GM10266 (cell line): ENCODE data around the gene MRPL19.

Experiments
- DNase-seq: peaks from one replicate; pipeline ENCODE4 v3.0.0; 2012; ENCODE audit errors: extremely low spot score
- TF ChIP-seq, protein P1 (sequence below): IDR thresholded peaks from 2 replicates; pipeline ENCODE4 v1.5.1; 2012; ENCODE audit warnings: mild to moderate bottlenecking, low read depth; ENCODE audit not compliant: control insufficient read depth, insufficient read depth; ENCODE audit errors: missing control alignments

The MRPL19 gene

DNA sequence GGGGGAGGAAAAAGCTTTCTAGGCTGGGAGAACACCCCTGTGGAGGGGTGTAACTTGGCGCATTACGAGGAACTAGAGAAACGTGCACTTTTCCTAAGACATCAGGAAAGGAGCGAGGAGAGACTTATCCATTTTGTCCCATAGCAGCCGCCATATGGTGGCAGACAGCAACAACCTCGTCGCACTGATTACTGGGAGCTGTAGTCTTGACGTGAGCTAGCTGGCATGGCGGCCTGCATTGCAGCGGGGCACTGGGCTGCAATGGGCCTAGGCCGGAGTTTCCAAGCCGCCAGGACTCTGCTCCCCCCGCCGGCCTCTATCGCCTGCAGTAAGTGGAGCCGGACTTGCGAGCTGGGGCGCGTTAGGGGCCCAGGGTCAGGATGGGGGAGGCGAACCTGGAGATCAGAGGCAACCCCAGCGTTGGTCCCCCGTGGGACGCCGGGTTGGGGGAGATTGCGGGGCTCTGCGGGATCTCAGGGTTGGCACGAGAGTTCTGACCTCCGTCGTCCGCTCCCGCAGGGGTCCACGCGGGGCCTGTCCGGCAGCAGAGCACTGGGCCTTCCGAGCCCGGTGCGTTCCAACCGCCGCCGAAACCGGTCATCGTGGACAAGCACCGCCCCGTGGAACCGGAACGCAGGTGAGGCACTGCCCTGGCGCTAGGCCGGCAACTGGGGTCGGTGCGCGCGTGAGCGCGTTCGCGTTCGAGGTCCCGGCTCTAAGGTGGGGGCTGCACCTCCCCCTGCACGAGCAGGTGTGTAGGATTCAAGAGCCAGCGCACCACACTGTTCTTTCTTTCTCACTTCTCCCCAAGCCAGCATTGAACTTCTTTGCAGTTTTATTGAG is at the start of gene MRPL19:
MRPL19 (plus strand) TSS at position 201 of the 843 bp plus-strand sequence; CDS start at position 226, 25 bp downstream.
- peak; percentile 88 for DNase-seq
- TF ChIP-seq, protein P1, sequence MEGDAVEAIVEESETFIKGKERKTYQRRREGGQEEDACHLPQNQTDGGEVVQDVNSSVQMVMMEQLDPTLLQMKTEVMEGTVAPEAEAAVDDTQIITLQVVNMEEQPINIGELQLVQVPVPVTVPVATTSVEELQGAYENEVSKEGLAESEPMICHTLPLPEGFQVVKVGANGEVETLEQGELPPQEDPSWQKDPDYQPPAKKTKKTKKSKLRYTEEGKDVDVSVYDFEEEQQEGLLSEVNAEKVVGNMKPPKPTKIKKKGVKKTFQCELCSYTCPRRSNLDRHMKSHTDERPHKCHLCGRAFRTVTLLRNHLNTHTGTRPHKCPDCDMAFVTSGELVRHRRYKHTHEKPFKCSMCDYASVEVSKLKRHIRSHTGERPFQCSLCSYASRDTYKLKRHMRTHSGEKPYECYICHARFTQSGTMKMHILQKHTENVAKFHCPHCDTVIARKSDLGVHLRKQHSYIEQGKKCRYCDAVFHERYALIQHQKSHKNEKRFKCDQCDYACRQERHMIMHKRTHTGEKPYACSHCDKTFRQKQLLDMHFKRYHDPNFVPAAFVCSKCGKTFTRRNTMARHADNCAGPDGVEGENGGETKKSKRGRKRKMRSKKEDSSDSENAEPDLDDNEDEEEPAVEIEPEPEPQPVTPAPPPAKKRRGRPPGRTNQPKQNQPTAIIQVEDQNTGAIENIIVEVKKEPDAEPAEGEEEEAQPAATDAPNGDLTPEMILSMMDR, result no peak

DNA sequence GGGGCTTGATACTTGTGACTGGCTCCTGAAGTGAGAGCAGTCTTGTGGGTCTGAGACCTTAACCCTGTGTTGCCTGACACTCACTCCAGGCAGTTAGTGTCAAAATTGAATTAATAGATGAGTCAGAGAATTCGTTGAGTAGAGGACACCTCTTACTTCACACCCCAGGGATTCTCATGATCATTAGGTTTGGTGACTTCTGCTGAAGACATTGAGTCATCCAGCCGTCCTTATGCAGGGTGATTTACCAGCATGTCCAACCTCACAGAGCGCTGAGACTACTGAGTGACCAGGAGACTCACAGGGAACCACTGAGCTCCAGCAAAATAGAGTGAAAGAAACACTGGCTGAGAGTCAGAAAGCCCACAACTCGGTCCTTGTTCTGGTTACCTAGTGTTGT is 49.8 kb upstream of the MRPL19 start:
- DNase-seq, result no peak
- TF ChIP-seq, protein P1, result no peak

DNA sequence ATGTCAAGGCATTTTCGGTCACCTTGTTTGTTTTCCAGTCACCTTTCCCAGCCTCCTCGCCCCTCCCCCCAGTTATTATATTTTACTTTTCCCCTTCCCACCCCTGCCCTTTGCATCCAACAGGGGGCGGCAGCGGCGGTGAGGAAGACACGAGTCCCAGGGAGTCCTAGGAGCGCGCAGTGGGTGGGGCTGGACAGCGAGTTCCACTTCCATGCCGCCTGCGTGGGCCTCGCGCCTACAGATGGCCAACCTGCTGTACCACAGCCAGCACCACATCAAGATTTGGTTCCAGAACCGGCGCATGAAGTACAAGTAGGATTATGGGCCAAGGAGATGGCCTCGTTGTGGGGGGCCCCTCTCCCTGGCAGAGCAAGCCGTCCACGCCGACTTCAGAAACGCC is 48.6 kb upstream of the MRPL19 start:
- DNase-seq, result no peak
- TF ChIP-seq, protein P1, result no peak

DNA sequence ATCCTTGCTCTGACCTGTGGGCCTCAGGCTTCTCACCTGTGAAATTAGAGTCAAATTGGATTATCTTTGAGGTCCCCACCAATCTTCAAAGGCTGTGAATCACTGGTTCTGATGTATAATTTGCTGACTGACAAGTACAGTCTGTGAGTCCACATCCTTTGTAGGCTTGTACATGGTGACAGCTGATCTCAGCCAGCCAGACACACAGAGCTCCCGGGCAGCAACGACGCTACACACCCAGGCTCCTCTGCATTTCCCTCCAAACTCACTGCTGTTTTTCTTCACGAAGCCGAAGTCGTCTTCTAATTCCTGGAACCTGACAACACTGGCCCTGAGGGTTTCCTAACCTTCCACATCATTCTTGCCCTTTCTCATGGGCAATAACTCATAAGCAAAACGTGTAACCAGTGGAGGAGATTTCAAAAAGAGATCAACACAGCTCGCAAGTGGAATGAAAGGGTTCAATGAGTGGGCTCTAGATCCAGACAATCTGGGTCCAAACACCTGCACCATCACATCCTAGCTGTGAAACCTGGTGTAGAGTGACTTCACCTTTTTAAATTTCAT is 47.9 kb upstream of the MRPL19 start:
- TF ChIP-seq, protein P1, result no peak
- DNase-seq, result no peak

DNA sequence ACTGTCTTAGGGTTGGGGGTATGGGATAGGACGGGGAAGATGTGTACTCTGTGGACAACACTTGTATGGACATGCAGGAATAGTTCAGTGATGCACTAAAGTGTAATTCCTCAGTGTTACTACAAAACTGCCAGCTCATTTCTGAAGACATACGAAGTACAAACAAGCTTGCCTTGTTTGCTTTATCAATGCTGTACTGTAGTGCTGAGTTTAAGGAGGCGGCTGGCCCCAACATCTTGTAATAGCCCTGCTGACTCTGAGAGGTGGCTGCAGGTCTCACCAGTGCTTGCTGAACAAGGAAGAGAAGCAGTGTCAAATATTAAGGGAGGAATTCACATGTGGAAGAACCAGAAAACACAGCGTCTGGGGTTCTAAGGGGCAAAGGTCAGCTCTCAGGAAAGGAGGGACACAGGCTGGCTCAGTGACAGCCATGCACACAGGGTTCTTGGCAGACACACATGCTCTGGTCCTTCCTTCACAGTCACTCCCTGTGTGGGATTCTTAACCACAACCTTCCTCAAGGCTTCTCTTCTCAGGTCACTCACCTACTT is 46.0 kb upstream of the MRPL19 start:
- TF ChIP-seq, protein P1, result no peak
- DNase-seq, result no peak

DNA sequence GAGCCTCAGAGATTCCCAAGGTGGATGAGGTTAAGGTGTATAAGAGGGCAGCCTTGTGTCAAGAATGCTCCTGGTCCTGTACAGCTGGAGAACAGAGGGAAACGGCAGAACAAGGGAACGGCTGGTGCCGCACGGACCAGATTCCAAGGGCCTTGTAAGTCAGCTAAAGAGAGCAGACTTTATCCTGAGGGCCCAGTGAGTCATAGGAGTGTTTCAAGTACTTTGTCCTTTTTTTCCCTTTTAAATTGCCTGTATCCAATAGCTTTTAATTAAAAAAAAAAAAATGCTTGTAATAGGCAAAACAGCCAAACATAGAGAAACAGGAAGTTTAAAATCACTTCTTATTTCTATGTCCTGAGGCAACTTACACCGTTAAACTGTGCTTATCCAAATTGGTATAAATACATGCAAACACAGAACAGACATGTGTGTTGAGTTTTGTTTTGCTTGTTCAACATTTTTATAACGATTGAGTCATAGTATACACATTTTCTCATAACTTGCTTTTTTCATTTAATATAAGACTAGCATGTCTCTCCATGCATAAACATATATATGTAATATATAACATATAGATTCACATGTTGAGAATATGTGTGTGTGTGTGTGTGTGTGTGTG is 43.8 kb upstream of the MRPL19 start:
- TF ChIP-seq, protein P1, result no peak
- no peak for DNase-seq
